Measurements from ENCODE around the gene GRIP2. TPM values are rescaled to one million over a fixed set of nuclear protein-coding genes. Genes with fewer than 3 reads are reported as not detected.

The GRIP2 gene
- total and polyA plus RNA-seq, 9 of the 15 experiments (the other 6 are each of a cell fraction or from before 2014, with no cell fraction given): 0.01 TPM; not detected in 7

DNA sequence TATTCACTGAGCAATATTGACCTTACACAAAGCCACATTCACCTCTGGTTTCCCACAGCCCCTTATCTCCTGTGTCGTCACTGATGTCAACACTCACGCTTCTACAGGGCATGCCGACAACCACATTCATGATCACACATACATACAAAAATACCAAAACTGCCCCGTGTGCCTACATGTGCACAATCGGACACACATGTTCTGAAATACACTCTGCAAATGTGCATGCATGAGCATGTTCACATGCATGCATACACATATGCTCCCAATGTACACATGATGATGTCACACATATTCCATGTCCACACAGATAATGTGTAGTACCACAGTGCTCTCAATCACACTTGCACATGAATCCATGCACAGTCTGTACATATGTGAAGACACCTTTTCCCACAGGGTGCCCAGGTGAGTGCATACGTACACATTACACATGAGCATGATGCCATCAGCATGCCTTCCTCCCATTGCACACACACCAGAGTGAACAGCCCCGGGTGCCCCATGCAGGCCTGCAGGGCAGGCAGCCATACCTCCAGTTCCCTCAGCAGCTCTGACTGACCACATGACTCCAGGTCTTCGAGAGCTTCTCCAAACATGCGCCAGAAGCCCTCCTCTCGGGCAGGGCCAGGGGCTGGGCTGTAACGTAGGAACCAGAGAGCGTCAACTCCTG is 37.0 kb downstream of the GRIP2 start (continued):
- TF ChIP-seq TOE1 (IDR thresholded peaks at IDR 0.05; ENCODE audit: borderline replicate concordance) (no peak), TOE1 (CRISPR knock-in tag; IDR thresholded peaks at IDR 0.05; ENCODE audit: borderline replicate concordance, low read depth) (peak; percentile 52; the same call in 1 of the 2 replicates), JUND (IDR thresholded peaks at IDR 0.05; ENCODE audit: borderline replicate concordance, low read depth, low read length) (0 out of 2 replicates have a peak, but pooled peaks have one; percentile 17), JUND (tag; IDR thresholded peaks at IDR 0.05; ENCODE audit: borderline replicate concordance, low read depth, low read length) (no peak), CREB1 (IDR thresholded peaks at IDR 0.05) (peak; percentile 64; the same call in 1 of the 2 replicates), CREB1 (CRISPR knock-in tag; IDR thresholded peaks at IDR 0.05) (peak; percentile 80), KLF13 (tag; IDR thresholded peaks at IDR 0.05; ENCODE audit: borderline replicate concordance, low read depth) (no peak), NR2C2 (CRISPR knock-in tag; IDR thresholded peaks at IDR 0.05) (peak; percentile 57; the same call in 1 of the 2 replicates), NR2C2 (tag; IDR thresholded peaks at IDR 0.05) (no peak), CEBPG (CRISPR knock-in tag; IDR thresholded peaks at IDR 0.05) (peak; percentile 47; the same call in 1 of the 2 replicates), CEBPG (tag; conservative IDR thresholded peaks at IDR 0.05 in 1 of 2, IDR thresholded peaks at IDR 0.05 in 1 of 2) (peak in 1 of 2 experiments; percentile 70; a peak in 2 of 4 replicates), NR2F6 (CRISPR knock-in tag; IDR thresholded peaks at IDR 0.05) (no peak), ZNF212 (CRISPR knock-in tag; IDR thresholded peaks at IDR 0.05) (no peak), MEIS2 (IDR thresholded peaks at IDR 0.05; ENCODE audit: partially characterized antibody) (peak; percentile 12)
- TF ChIP-seq, protein P1, sequence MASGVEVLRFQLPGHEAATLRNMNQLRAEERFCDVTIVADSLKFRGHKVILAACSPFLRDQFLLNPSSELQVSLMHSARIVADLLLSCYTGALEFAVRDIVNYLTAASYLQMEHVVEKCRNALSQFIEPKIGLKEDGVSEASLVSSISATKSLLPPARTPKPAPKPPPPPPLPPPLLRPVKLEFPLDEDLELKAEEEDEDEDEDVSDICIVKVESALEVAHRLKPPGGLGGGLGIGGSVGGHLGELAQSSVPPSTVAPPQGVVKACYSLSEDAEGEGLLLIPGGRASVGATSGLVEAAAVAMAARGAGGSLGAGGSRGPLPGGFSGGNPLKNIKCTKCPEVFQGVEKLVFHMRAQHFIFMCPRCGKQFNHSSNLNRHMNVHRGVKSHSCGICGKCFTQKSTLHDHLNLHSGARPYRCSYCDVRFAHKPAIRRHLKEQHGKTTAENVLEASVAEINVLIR (CRISPR knock-in tag; IDR thresholded peaks at IDR 0.05): peak; percentile 61
- TF ChIP-seq, protein P2, sequence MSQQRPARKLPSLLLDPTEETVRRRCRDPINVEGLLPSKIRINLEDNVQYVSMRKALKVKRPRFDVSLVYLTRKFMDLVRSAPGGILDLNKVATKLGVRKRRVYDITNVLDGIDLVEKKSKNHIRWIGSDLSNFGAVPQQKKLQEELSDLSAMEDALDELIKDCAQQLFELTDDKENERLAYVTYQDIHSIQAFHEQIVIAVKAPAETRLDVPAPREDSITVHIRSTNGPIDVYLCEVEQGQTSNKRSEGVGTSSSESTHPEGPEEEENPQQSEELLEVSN (IDR thresholded peaks at IDR 0.05; ENCODE audit: borderline replicate concordance in 1 of 2, extremely low read depth in 1 of 2, insufficient read depth in 1 of 2, insufficient read length in 1 of 2, low read depth in 1 of 2, low read length in 1 of 2, poor library complexity in 1 of 2, severe bottlenecking in 1 of 2): peak in 1 of 2 experiments; percentile 17
- TF ChIP-seq, protein P3, sequence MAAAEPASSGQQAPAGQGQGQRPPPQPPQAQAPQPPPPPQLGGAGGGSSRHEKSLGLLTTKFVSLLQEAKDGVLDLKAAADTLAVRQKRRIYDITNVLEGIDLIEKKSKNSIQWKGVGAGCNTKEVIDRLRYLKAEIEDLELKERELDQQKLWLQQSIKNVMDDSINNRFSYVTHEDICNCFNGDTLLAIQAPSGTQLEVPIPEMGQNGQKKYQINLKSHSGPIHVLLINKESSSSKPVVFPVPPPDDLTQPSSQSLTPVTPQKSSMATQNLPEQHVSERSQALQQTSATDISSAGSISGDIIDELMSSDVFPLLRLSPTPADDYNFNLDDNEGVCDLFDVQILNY (CRISPR knock-in tag; IDR thresholded peaks at IDR 0.05): peak; percentile 79; the same call in 1 of the 2 replicates

Data from K562 (cell line).